Endothelial cell of umbilical vein (primary cell): ENCODE measurements around the gene TXN. TPM values are rescaled to one million over a fixed set of nuclear protein-coding genes. Genes with fewer than 3 reads are reported as not detected.

Source experiments
- BruUV-seq: library from RNA; stranded (reverse); fragments of 400-500 nt; replicated peaks from 2 replicates; lab custom pipeline; 2021; lab: Mats Ljungman, UMichigan
- CTCF ChIA-PET: fragments of 300-600, 350-600 bp; sonication (Branson Sonifier 250); formaldehyde crosslinking; loops from one replicate; lab custom pipeline; 2021; ENCODE audit warnings: antibody characterized with exemption, inconsistent platforms; lab: Charles Lee
- POLR2A ChIA-PET: fragments of 300-600, 350-600 bp; sonication (Branson Sonifier 250); formaldehyde crosslinking; loops from one replicate; lab custom pipeline; 2021; ENCODE audit warnings: antibody characterized with exemption, inconsistent platforms; lab: Charles Lee
- DNase-seq: peaks from one replicate; pipeline ENCODE4 v3.0.0-alpha.2; 2011; ENCODE audit warnings: low read depth, low spot score
- FAIRE-seq: peaks from 2 replicates; lab custom pipeline; 2011; peaks lifted over from hg19 to GRCh38; lab: Jason Lieb, UNC
- H2AFZ ChIP-seq: 2 replicates; pipeline ENCODE4 v1.6.0; 2012; ENCODE audit warnings: low read depth, low read length, control low read depth, inconsistent platforms
- H3K27ac ChIP-seq: 2 replicates; pipeline ENCODE4 v1.5.1; 2011; ENCODE audit warnings: low read depth, mild to moderate bottlenecking, control low read depth, low read length, moderate library complexity; ENCODE audit not compliant: insufficient read depth
- H3K27me3 ChIP-seq, 2 experiments: 2 replicates each; pipeline versions ENCODE4 v1.6.0 to v1.6.1; 2011; ENCODE audit warnings: low read length in 2 of 2, mixed read lengths in 1 of 2; ENCODE audit not compliant: control insufficient read depth in 2 of 2, insufficient read depth in 2 of 2
- H3K36me3 ChIP-seq, 2 experiments: 2 replicates in 1 of 2; 3 replicates in 1 of 2; pipeline ENCODE4 v1.5.1; 2011; ENCODE audit warnings: low read length in 2 of 2, mild to moderate bottlenecking in 1 of 2, moderate library complexity in 1 of 2; ENCODE audit not compliant: control insufficient read depth in 2 of 2, insufficient read depth in 2 of 2; ENCODE audit errors: extremely low read depth in 1 of 2
- H3K4me1 ChIP-seq: 3 replicates; pipeline ENCODE4 v1.5.1; 2011; ENCODE audit warnings: mild to moderate bottlenecking, low read length; ENCODE audit not compliant: control insufficient read depth, insufficient read depth; ENCODE audit errors: extremely low read depth
- H3K4me2 ChIP-seq: 2 replicates; pipeline ENCODE4 v1.6.1; 2011; ENCODE audit warnings: low read length, control low read depth, mixed read lengths; ENCODE audit not compliant: insufficient read depth
- H3K4me3 ChIP-seq, 3 experiments: fragments of 200-600 bp in 1 of 3; sonication (generic), shearing (Covaris generic) in 1 of 3; replicated peaks in 1 of 3; 2 replicates each; pipeline ENCODE4 v1.5.1; 2011 to 2016; ENCODE audit warnings: control low read depth in 3 of 3, low read length in 3 of 3, mild to moderate bottlenecking in 2 of 3, inconsistent platforms in 1 of 3, low read depth in 1 of 3, moderate library complexity in 1 of 3; ENCODE audit not compliant: insufficient read depth in 1 of 3
- H3K79me2 ChIP-seq: 2 replicates; pipeline ENCODE4 v1.6.0; 2012; ENCODE audit warnings: low read length, inconsistent platforms; ENCODE audit not compliant: control insufficient read depth, insufficient read depth
- H3K9ac ChIP-seq: replicated peaks from 2 replicates; pipeline ENCODE3; 2011; ENCODE audit warnings: low read length, control low read depth; ENCODE audit not compliant: insufficient read depth; ENCODE audit errors: extremely low read depth
- H3K9me1 ChIP-seq: replicated peaks from 3 replicates; pipeline ENCODE4 v1.6.0; 2011; ENCODE audit warnings: mild to moderate bottlenecking, low read length; ENCODE audit not compliant: control insufficient read depth, insufficient read depth; ENCODE audit errors: extremely low read depth
- H3K9me3 ChIP-seq: replicated peaks from 2 replicates; pipeline ENCODE4 v1.5.1; 2012; ENCODE audit warnings: low read length, inconsistent platforms; ENCODE audit not compliant: control insufficient read depth, insufficient read depth
- H4K20me1 ChIP-seq: replicated peaks from 2 replicates; pipeline ENCODE3; 2011; ENCODE audit warnings: mild to moderate bottlenecking, low read length; ENCODE audit not compliant: control insufficient read depth, insufficient read depth; ENCODE audit errors: extremely low read depth
- EZH2 ChIP-seq: IDR thresholded peaks from 2 replicates; pipeline ENCODE4 v1.6.1; 2012; ENCODE audit warnings: borderline replicate concordance, low read depth, mild to moderate bottlenecking, moderate library complexity, low read length, inconsistent platforms; ENCODE audit not compliant: severe bottlenecking
- FOS ChIP-seq: IDR thresholded peaks from 2 replicates; pipeline ENCODE4 v1.6.1; 2011; ENCODE audit warnings: mild to moderate bottlenecking, low read length, moderate library complexity, borderline replicate concordance; ENCODE audit not compliant: insufficient read depth
- JUN ChIP-seq: IDR thresholded peaks from 2 replicates; pipeline ENCODE4 v1.6.1; 2011; ENCODE audit warnings: borderline replicate concordance, low read depth; ENCODE audit not compliant: insufficient read length, insufficient read depth
- POLR2A ChIP-seq: IDR thresholded peaks from 2 replicates; pipeline ENCODE4 v1.6.1; 2012; ENCODE audit warnings: low read depth, mild to moderate bottlenecking, control low read depth, low read length
- POLR2AphosphoS5 ChIP-seq: IDR thresholded peaks from 2 replicates; pipeline ENCODE4 v1.6.1; 2012; ENCODE audit warnings: low read depth, mild to moderate bottlenecking, control low read depth, low read length, moderate library complexity; ENCODE audit not compliant: insufficient read depth
- dilution Hi-C: fragments of 300-500 bp; cut with MboI; formaldehyde crosslinking; loops from one replicate; pipeline ENCODE4 v1.15.0; 2019; ENCODE audit warnings: low sequenced_read_pairs; ENCODE audit not compliant: extremely low pct_ligation_motif_present
- intact Hi-C: fragments of 100-400 bp; cut with micrococcal nuclease; formaldehyde crosslinking; loops from one replicate; pipeline ENCODE4 v1.10.0; 2022
- polyA plus RNA-seq, 4 experiments: library from polyadenylated mRNA; depleted of rRNA in 3 of 4; stranded (reverse) in 3 of 4; unstranded in 1 of 4; fragments of >200 nt; gene quantifications; 2 replicates each; pipeline versions ENCODE4 v1.2.1 to v1.2.3, GENCODE V29; 2011 to 2012; ENCODE audit warnings: missing spikeins in 1 of 4
- total RNA-seq: library from RNA; stranded (reverse); gene quantifications from 2 replicates; pipeline ENCODE4 v1.2.3, GENCODE V29; 2021

TXN gene
- total and polyA plus RNA-seq, 2 donors (not counting 3 experiments of a cell fraction or from before 2014, with no cell fraction given): 280 to 373 TPM

GRCh38 chr9:110202232-110202631 is 54.1 kb downstream of the TXN start:
- Histone ChIP-seq H3K9me3 (no peaks in the 10 kb centered on the region), H3K9me1 (no peaks in the 10 kb centered on the region), H3K36me3 (no peaks in the 10 kb centered on the region), H3K4me1 (no peaks in the 10 kb centered on the region), H2AFZ (no peak overlapping the region), H3K79me2 (no peaks in the 10 kb centered on the region), H3K27ac (no peak overlapping the region), H3K9ac (no peak overlapping the region), H4K20me1 (no peaks in the 10 kb centered on the region), H3K4me2 (no peak overlapping the region), H3K27me3 (peaks cover 3 to 6% of the 10 kb centered on the region in 2 experiments), H3K4me3 (no peak overlapping the region)
- CTCF ChIA-PET: interaction anchor here (0.6 to 9.2 kb wide), 3 partner anchors 15 to 19 kb away, joined by 3 to 79 read pairs (median 3); no protein-coding TSS in a partner anchor
- DNase-seq: no peak
- dilution Hi-C loops (no loop called here), intact Hi-C loops (no loop called here)
- TF ChIP-seq FOS (no peak), POLR2AphosphoS5 (no peak), EZH2 (no peak), POLR2A (no peak), JUN (no peak)
- POLR2A ChIA-PET: no interaction called here
- FAIRE-seq: no peak
- BruUV-seq: no TSS peak

DNA sequence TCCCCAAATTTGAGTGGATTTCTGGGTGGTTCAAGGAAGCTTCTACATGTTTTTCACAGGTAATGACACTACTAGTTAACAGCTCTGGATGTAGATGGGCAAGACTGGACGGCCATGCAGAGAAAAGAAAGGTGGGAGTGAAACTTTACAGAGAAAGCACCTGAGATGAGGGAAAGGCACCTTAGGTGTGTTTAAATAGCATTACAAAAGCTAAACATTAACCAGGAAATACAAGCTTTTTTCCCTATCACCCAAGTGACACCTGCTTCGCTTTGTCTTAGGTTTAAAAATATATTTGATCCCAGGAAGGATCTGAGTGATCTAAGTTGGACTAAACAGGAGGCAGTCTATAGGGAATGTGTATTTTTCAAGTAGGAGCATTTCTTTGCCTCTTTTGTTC is 56.7 kb downstream of the TXN start:
- intact Hi-C loops: no loop called here
- dilution Hi-C loops: no loop called here
- H3K27ac ChIP-seq: no peak overlapping the region
- peaks cover 0 to 3% of the 10 kb centered on the region in 2 experiments for H3K27me3 ChIP-seq
- H2AFZ ChIP-seq: no peak overlapping the region
- no peaks in the 10 kb centered on the region for H3K4me1 ChIP-seq
- FAIRE-seq: no peak
- BruUV-seq: no TSS peak
- H3K9me1 ChIP-seq: no peaks in the 10 kb centered on the region
- POLR2A ChIA-PET: no interaction called here
- no peaks in the 10 kb centered on the region for H3K79me2 ChIP-seq
- no peak overlapping the region for H3K9ac ChIP-seq
- no peaks in the 10 kb centered on the region for H4K20me1 ChIP-seq
- no peak for TF ChIP-seq POLR2A
- H3K9me3 ChIP-seq: no peaks in the 10 kb centered on the region
- CTCF ChIA-PET: interaction anchor here (0.9 to 9.2 kb wide), 3 partner anchors 15 to 296 kb away, joined by 4 to 79 read pairs (median 51); no protein-coding TSS in a partner anchor
- DNase-seq: no peak
- no peaks in the 10 kb centered on the region for H3K36me3 ChIP-seq
- no peak overlapping the region for H3K4me3 ChIP-seq
- H3K4me2 ChIP-seq: no peak overlapping the region
